ENCODE data around the gene EYS.
"Not testable (repeated sequence)": the region's sequence is repeated elsewhere in the genome, so short reads cannot be mapped to it uniquely, and the experiment has no call there.

Gene EYS

DNA sequence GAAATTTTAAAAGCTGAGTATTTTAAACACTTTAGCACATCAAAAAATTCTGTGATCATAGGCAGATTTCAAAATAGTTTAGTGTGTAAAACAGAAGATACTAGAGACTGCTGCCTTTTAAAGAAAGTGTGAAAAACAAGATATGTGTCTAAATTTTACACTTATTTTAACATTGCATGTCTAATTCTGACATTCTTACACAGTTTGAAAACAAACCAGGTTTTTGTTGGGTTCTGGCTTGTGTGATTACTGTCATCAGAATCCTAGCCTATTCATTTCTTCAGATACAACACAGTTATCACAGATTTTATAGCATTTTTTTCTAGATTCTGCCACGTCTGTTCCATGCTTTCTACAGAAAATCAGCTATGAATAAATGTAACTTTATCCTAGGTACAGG lies 257.1 kb downstream of the EYS start:
- DNase-seq, result no peak

GRCh38 chr6:65448866-65449265 lies 258.2 kb downstream of the EYS start:
- DNase-seq, result no peak

DNA sequence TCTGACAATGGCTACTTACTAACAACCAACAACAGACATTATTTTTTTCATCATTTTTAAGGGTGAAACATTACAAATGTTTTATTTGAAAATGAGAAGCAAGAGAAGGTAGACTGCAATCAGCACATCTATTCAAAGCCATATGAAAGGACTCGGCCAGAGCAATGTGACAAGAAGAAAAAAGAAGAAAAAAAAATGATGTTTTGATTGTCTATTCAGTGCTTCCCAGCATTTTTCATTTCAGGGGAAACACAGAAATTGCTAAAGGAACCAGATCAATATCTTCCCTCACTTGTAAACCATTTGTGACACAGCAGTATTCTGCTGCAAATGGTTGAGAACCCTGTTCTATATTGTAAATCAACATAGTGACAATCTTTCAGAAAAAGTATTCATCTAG lies 270.7 kb downstream of the EYS start:
- DNase-seq, result no peak

GRCh38 chr6:65416621-65417020 lies 290.4 kb downstream of the EYS start:
- DNase-seq, result no peak

DNA sequence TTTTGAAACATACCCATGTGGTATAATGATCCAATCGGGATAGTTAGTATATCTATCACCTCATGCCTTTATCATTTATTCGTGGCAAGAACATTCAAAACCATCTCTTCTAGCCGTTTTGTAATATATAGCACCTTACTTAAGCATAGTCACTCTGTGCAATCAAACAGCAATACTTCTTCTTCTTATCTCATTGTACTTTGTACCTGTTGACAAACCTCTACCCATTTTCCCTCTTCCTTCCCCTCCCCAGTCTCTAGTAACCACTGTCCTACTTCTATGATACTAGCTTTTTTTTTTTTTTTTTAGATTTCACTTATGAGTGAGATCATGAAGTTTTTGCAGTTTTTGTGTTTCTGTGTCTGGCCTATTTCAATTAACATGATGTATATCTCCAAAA lies 296.7 kb downstream of the EYS start:
- no peak for DNase-seq

- DNase-seq, result no peak
Measured at GRCh38 chr6:65402564-65402963, 304.5 kb downstream of the EYS start.

- DNase-seq, result no peak
Measured at GRCh38 chr6:65399355-65400084, 307.5 kb downstream of the EYS start.

DNA sequence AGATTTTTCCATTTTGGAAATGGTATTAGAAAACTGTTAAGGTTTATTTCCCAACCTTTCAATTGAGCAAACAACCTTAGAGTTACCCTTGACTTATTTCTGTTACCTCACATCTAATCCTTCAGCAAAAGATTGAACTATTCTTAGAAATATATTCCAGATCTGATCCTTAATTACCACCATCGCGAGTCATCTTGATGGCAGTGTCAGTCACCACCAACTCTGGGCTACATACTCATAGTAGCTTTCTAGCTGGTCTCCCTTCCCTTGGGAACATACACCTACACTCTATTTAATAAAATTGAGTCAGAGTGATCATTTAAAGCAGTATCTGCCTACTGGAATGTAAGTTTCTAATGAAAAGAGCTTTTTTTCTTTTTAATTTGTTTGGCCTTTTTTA lies 308.2 kb downstream of the EYS start:
- DNase-seq, result no peak

DNA sequence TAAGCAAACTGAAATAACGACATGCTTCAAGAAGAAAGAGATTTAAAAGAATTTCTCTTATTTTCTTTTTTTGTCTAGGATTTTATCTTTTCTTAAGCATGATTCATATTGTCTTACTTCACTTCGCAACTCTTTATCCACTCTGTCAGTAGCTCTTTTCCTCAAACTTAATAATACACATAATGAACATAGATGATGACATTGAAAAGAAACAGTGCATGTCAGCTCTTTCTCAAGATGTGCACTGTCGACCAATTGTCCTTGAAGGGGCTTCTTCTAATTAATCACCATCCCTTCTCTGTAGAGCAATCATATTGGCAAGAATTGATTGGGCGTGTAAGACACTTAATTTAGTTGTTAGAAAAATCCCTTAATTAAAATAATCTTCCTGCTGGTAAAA lies 356.5 kb downstream of the EYS start:
- no peak for DNase-seq

DNA sequence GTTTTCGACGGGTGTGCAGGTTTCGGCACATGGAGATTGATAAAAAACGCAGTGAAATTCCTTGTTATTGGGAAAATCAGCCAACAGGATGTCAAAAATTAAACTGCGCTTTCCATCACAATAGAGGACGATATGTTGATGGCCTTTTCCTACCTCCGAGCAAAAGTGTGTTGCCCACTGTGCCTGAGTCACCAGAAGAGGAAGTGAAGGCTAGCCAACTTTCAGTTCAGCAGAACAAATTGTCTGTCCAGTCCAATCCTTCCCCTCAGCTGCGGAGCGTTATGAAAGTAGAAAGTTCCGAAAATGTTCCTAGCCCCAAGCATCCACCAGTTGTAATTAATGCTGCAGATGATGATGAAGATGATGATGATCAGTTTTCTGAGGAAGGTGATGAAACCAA lies 404.4 kb downstream of the EYS start:
- DNase-seq, result not testable (repeated sequence)

DNA sequence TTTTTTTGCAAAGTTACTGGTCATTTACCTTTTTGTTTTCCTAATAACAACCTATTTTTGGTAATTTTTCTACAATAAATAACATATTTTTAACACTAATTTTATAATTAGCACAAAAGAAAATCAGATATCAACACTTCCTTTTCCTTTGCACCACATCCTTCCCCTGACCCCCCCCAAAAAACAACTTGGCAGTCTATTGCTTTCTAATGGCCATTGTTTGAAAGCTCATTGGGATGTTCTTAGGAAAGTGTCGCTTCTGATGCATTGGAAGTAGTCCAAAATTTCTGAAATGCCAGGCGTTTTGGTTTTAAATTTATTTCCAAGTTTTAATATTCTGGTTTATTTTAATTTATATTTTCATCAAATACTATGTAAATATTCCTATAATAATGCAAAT lies 407.8 kb downstream of the EYS start:
- DNase-seq, result no peak

GRCh38 chr6:65295812-65296211 lies 411.2 kb downstream of the EYS start:
- DNase-seq, result no peak

DNA sequence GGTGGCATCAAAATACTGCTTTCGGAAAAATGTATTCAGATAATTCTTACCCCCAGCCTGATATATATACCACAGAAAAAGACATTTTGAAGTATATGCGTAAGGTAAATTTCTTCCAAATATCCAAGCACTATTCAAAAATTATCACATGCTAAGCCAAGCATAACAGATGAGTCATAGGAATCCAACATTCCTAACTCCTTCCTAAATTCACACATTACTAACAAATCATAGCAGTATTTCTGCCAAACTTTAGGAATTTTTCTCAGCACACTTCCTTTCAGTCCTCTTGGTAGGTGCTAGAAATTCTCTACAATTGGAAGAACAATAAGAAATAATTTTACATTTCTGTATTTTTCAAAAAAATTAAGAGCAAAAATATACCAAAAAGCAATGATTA lies 417.5 kb downstream of the EYS start:
- no peak for DNase-seq

GRCh38 chr6:65285275-65285674 lies 421.8 kb downstream of the EYS start:
- DNase-seq, result no peak

DNA sequence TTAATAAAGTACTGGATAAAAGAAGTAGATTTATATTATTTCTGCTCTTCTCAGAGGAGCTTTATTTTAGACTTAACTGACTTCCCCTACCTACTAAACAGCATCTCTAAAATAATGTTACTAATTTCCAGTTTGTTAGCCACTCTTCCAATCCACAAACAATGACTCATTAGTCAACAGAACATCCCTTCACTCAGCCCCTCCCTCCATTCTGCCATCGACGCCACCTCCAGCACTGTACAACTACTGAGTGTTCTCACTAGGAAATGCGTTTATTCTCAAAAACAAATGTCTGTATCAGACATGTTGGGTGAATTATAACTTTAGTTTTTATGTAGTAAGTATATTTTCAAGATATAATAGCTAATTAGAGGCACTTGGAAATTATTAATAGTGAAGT lies 427.0 kb downstream of the EYS start:
- DNase-seq, result no peak

DNA sequence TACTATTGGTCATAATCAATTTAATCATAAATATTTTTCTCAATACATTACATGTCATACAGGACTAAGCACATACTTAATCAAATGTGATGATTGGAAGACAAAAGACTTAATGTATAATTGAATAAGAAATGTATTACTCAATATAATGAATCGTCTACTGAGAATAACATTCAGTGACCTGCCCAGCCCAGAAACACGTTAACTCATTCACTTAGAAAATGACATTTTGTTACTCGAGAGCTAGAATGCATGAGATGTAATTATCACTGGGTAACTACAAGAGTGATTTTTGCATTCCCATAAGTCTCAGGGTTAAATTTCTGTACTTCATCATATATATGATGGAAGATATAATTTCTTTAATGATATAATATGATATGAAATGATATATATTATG lies 444.8 kb downstream of the EYS start:
- DNase-seq, result no peak

DNA sequence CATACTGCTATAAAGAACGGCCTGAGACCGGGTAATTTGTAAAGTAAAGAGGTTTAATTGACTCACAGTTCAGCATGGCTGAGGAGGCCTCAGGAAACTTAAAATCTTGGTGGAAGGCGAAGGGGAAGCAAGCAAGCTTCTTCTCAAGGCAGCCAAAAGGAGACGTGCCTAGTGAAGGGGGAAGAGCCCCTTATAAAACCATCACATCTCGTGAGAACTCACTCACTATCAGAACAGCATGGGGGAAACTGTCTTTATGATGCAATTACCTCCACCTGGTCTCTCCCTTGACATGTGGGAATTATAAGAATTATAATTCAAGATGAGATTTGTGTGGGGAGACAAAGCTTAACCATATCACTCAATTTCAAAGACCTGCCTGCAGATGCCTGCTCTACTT lies 447.0 kb downstream of the EYS start:
- no peak for DNase-seq

DNA sequence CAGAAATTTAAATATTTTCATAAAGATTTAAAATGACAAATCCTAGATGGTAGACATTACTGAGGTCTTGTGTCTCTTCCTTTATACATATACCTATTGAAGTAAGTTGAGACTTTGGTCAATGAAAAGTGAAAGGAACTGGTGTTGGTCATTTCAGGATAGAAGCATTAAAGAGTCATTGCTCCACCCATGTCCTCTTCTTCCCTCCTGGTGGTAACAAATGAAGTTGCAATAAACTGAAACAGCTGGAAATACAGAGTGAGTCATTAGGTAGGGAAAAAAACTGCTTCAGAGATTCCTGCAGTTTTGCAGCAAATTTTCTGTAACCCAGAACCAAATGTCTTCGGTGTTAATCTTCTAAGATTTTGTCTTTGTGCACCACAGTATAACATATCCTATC lies 448.0 kb downstream of the EYS start:
- no peak for DNase-seq

GRCh38 chr6:65253041-65253440 lies 454.0 kb downstream of the EYS start:
- DNase-seq, result no peak

- no peak for DNase-seq
Measured at GRCh38 chr6:65248101-65248610, 458.9 kb downstream of the EYS start.

DNA sequence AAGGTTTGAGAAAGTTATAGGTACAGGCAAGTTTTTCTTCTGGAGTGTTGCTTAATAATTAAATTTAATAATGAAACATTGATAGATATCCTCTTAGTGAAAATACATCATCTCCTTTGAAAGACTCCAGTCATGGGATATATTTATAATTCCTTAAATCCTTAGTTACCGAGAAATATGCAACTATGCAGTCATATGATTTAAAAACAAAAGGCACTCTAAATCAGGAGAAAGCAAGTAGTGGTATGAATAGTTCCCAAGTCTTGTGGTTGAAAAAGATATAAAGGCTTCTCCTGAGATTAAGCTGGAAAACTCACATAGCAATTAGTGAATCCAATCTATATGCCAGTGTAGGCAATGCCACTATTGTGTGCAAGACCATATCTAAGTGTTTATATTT lies 475.4 kb downstream of the EYS start:
- DNase-seq, result no peak

DNA sequence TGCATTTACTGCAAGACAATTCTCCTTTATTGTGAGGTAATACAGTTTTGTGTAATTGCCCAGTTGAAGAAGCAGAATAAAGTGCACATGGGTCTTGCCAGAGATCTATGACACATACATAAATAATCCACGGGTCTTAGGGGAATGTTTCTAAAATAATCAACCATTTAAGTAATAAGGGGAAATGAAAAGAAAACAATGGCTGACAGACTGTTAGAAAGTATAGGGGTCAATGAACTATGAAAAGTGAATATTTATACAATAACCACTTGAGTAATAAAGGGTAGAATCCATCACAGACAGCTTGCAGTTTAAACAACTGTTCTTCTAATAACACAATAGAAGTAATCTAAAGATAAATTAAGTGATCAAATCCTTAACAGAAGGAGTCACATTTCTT lies 477.2 kb downstream of the EYS start:
- DNase-seq, result no peak

DNA sequence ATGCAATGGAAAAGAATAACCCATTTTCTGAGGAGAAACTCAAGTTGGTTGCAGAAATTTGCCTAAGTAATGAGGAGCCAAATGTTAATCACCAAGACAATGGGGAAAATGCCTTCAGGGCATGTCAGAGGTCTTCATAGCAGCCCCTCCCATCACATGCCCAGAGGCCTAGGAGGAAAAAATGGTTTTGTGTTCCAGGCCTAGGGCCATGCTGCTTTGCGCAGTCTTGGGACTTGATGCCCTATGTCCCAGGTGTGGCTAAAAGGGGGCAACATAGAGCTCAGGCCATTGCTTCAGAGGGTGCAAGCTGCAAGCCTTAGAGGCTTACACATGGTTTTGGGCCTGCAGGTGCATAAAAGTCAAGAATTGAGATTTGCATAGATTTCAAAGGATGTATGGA lies 485.9 kb downstream of the EYS start:
- no peak for DNase-seq

DNA sequence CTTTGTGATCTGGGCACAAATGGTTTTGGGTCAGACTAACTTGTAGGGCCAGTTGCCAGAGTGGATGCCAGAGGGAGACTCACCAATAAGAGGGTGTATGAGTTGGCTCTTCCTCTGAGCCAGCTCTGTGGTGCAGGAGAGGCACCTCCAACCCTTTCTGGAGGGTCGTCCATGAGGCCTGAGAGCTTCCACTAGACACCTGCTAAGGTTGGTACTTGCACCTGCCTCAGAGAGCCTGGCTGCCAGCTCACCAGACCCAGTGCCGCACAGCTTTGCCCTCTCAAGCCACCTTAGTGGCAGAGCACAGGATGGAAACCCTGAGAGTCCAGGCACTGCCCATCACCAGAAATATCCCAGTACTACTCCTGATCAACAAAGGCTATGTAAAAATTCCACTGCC lies 504.3 kb downstream of the EYS start:
- no peak for DNase-seq

GRCh38 chr6:65199683-65200082 lies 507.3 kb downstream of the EYS start:
- DNase-seq, result no peak

All from NCI-H748 treated with DMSO at 0.1 percent for 48 hours (cell line).